HL-60 (cell line): Measurements from ENCODE around the gene VASN.
"Not testable (repeated sequence)": the region's sequence is repeated elsewhere in the genome, so short reads cannot be mapped to it uniquely, and the experiment has no call there.

Experiments used
- DNase-seq, 2 experiments: peaks; one replicate each; pipeline ENCODE4 v3.0.0-alpha.2; 2010 to 2020; ENCODE audit warnings: low read depth in 1 of 2, low spot score in 1 of 2
- H3K27ac ChIP-seq: fragments of 250-450 bp; sonication (Bioruptor Pico); replicated peaks from 2 replicates; pipeline ENCODE4 v1.5.1; 2020; ENCODE audit warnings: mild to moderate bottlenecking, moderate library complexity
- H3K27me3 ChIP-seq: fragments of 250-450 bp; sonication (Bioruptor Pico); 2 replicates; pipeline ENCODE4 v1.5.1; 2021; ENCODE audit warnings: mild to moderate bottlenecking, moderate library complexity; ENCODE audit not compliant: insufficient read depth, poor library complexity, severe bottlenecking
- H3K4me3 ChIP-seq: replicated peaks from 2 replicates; pipeline ENCODE4 v1.5.1; 2011; ENCODE audit warnings: mild to moderate bottlenecking, control low read depth, low read length; ENCODE audit not compliant: insufficient read depth
- GABPA ChIP-seq: IDR thresholded peaks from 2 replicates; pipeline ENCODE4 v1.6.1; 2012; ENCODE audit warnings: low read depth
- POLR2AphosphoS5 ChIP-seq: IDR thresholded peaks from 2 replicates; pipeline ENCODE4 v1.6.1; 2012; ENCODE audit warnings: low read depth
- SPI1 ChIP-seq: IDR thresholded peaks from 2 replicates; pipeline ENCODE4 v1.6.1; 2012; ENCODE audit warnings: low read depth, mild to moderate bottlenecking, borderline replicate concordance
- TF ChIP-seq, protein P1 (sequence below): IDR thresholded peaks from 2 replicates; pipeline ENCODE4 v1.6.1; 2012; ENCODE audit warnings: low read depth; ENCODE audit not compliant: insufficient replicate concordance
- TF ChIP-seq, protein P2 (sequence below): IDR thresholded peaks from one replicate; pipeline ENCODE4 v1.5.1; 2011; ENCODE audit warnings: low read length, control low read depth, inconsistent platforms; ENCODE audit not compliant: insufficient read depth

VASN gene

DNA sequence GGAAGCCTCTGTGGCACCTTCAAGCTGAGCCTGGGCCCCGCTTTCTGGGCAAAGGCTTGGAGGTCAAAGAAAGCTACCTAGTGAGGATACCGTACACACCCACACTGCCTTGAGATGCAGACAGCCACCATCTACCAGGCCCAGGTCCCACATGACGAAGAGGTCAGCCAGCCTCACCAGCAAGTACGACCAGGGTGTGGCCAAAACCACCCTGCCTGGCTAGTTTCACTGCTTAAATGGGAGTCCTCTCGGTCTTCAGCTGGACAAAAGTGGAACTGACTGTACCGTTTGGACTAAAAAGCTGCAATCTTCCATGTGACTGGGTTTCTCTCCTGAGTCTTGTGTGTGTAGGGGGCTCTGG, 21.6 kb downstream of the VASN start:
- H3K27me3 ChIP-seq: no peaks in the 10 kb centered on the region
- no peak for DNase-seq
- no peak overlapping the region for H3K4me3 ChIP-seq
- TF ChIP-seq, protein P1, sequence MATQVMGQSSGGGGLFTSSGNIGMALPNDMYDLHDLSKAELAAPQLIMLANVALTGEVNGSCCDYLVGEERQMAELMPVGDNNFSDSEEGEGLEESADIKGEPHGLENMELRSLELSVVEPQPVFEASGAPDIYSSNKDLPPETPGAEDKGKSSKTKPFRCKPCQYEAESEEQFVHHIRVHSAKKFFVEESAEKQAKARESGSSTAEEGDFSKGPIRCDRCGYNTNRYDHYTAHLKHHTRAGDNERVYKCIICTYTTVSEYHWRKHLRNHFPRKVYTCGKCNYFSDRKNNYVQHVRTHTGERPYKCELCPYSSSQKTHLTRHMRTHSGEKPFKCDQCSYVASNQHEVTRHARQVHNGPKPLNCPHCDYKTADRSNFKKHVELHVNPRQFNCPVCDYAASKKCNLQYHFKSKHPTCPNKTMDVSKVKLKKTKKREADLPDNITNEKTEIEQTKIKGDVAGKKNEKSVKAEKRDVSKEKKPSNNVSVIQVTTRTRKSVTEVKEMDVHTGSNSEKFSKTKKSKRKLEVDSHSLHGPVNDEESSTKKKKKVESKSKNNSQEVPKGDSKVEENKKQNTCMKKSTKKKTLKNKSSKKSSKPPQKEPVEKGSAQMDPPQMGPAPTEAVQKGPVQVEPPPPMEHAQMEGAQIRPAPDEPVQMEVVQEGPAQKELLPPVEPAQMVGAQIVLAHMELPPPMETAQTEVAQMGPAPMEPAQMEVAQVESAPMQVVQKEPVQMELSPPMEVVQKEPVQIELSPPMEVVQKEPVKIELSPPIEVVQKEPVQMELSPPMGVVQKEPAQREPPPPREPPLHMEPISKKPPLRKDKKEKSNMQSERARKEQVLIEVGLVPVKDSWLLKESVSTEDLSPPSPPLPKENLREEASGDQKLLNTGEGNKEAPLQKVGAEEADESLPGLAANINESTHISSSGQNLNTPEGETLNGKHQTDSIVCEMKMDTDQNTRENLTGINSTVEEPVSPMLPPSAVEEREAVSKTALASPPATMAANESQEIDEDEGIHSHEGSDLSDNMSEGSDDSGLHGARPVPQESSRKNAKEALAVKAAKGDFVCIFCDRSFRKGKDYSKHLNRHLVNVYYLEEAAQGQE: no peak
- TF ChIP-seq POLR2AphosphoS5 (no peak), SPI1 (no peak), GABPA (no peak)
- TF ChIP-seq, protein P2, sequence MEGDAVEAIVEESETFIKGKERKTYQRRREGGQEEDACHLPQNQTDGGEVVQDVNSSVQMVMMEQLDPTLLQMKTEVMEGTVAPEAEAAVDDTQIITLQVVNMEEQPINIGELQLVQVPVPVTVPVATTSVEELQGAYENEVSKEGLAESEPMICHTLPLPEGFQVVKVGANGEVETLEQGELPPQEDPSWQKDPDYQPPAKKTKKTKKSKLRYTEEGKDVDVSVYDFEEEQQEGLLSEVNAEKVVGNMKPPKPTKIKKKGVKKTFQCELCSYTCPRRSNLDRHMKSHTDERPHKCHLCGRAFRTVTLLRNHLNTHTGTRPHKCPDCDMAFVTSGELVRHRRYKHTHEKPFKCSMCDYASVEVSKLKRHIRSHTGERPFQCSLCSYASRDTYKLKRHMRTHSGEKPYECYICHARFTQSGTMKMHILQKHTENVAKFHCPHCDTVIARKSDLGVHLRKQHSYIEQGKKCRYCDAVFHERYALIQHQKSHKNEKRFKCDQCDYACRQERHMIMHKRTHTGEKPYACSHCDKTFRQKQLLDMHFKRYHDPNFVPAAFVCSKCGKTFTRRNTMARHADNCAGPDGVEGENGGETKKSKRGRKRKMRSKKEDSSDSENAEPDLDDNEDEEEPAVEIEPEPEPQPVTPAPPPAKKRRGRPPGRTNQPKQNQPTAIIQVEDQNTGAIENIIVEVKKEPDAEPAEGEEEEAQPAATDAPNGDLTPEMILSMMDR: no peak
- H3K27ac ChIP-seq: no peak overlapping the region

DNA sequence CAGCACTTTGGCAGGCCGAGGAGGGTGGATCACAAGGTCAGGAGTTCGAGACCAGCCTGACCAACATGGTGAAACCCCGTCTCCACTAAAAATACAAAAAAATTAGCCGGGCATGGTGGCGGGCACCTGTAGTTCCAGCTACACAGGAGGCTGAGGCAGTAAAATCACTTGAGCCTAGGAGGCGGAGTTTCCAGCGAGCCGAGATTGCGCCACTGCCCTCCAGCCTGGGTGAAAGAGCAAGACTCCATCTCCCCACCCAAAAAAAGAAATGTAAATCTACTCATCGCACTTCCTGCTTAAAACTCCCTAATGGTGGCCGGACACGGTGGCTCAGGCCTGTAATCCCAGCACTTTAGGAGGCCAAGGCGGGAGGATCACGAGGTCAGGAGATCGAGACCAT, 22.2 kb downstream of the VASN start:
- H3K27ac ChIP-seq, H3K4me3 ChIP-seq, DNase-seq, H3K27me3 ChIP-seq: not testable (repeated sequence)

DNA sequence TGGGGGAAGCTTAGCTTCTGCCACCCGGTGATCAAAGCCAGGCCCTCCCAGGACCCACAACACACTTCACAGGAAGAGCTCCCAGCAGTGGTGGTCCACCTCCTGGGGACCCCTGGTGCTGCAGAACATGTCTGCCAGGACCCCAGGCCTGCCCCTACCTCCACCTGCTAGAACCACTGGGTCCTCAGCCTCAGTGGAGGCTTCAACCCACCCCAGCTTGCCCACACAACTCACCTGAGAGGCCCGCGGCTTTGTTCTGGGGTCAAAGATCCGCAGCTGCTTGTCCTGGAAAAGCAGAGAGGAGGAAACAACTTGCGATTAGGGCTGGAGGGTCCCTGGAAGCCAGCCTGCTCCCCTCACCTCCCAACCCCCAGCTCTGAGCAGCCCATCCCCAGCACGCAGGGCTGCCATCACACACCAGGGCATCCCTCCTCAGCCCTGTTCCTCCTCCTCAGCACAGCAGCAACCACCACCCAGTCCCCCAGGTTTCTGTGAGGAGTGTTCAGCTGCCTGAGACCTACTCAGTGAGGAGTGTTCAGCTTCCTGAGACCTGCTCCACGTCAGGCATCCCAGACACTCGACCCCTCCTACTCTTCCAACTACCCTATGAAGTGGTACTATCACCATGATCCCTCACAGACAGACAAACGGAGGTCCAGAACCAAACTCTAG, 23.5 kb downstream of the VASN start:
- Histone ChIP-seq H3K27me3 (no peaks in the 10 kb centered on the region), H3K27ac (no peak overlapping the region), H3K4me3 (no peak overlapping the region)
- TF ChIP-seq, protein P1: no peak
- TF ChIP-seq, protein P2: no peak
- TF ChIP-seq SPI1 (no peak), POLR2AphosphoS5 (no peak), GABPA (no peak)
- DNase-seq: no peak

DNA sequence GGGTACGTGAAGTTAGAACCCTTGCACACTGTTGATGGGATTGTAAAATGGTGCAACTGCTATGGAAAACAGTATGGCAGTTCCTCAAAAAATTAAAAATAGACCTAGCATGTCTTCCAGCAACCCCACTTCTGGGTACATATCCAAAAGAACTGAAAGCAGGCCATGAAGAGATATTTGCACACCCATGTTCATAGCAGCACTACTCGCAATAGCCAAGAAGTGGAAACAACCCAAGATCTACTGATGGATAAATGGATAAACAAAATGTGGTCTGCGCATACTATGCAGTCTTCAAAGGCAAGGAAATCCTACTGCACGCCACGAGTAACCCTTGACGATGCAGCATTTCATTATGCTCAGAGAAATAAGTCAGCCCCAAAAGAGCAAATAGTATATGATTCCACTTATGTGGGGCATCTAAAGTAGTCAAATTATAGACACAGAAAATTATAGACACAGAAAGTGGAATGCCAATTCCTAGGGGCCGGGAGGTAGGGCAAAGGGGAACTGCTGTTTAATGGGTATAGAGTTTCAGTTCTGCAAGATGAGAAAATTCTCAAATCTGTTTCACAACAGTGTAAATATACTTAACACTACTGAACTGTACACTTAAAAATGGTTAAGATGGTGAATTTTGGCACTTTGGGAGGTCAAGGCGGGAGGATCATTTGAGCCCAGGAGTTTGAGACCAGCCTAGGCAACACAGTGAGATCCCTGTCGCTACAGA, 27.5 kb downstream of the VASN start:
- DNase-seq: no peak
- no peak overlapping the region for H3K4me3 ChIP-seq
- H3K27ac ChIP-seq: no peak overlapping the region
- TF ChIP-seq SPI1 (no peak), POLR2AphosphoS5 (no peak), GABPA (no peak)
- TF ChIP-seq, protein P1: no peak
- TF ChIP-seq, protein P2: no peak
- H3K27me3 ChIP-seq: no peaks in the 10 kb centered on the region
